HG03469 (cell line): ENCODE measurements around the gene CAV1.

Source experiments
- ATAC-seq: cut with Tn5 transposase; IDR thresholded peaks from one replicate; pipeline ENCODE4 v1.9.1; 2021; ENCODE audit warnings: mild to moderate bottlenecking, moderate library complexity, moderate number of reproducible peaks; ENCODE audit not compliant: unreplicated experiment

CAV1 gene

DNA sequence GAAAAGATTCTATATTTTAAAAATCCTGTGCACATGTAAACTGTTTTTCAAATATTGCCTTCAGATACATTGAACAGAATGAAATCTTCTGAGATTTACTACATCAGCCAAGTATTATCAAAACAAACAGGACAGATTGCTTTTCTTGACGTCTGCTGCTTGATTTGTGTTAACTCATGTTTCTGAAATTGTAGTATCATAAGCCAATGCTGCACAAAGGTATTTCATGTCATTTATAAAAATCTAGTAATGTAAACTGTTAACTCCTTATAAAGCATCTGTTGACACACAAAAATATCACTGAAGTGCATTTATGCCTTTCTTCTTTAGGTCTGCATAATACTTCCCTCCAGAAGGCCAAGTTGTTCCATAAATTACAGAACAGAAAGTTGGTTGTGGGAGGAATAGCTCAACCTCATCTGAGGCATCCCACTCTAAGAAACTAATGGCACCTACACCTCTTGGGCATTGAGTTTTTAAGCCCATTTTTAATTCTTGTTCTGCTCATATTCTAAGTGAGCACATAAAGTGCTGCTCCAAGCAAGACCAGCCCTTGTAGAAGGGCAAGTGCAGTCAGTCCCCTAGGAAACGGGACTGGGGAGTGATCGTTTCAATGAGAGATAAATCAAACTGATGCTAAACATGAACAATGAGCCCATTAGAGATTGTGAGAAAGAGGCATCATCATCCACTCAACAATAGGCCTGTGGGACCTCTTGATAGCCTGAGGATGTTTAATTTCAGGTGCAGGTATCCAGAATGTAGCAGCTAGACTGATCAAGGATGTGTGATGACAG is 28.5 kb downstream of the CAV1 start:
- no peak for ATAC-seq

- ATAC-seq, result no peak
Measured at GRCh38 chr7:116554436-116554835, 29.6 kb downstream of the CAV1 start.

DNA sequence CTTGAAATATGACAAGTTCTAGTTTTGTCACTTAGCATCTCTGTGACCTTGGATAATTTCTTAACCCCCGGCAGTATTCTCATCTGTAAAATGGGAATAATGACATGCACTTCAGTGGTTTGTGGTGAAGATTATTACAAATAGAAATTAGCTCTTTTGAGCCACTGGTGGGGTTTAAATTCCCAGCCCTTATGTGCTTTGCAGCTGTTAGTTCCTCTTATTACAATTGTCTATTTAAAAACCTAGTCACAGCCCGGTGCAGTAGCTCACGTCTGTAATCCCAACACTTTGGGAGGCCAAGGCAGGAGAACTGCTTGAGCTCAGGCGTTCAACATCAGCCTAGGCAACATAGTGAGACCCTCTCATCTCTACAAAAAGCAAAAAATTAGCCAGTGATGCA is 30.1 kb downstream of the CAV1 start:
- no peak for ATAC-seq

GRCh38 chr7:116557066-116557585 is 32.3 kb downstream of the CAV1 start:
- no peak for ATAC-seq

DNA sequence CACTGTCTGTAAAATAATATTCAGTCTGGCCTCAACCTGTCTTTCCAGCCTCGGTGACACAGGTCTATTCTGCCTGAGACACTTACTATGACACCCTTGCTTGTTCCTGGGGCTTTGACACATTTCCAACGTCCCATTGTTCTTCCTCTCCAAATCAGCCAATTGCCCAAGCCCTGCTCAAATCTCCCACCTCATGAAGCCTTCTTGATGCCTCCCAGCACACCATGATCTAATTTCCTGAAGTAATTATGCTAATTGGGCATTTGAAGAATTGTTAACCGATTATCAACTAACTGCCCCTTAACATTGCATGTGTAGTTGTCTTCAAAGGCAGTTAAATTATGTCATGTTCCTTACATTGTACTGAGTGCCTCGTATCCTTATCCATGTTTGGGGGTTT is 33.1 kb downstream of the CAV1 start:
- ATAC-seq, result no peak

GRCh38 chr7:116560021-116560970 is 35.5 kb downstream of the CAV1 start:
- ATAC-seq, result no peak

DNA sequence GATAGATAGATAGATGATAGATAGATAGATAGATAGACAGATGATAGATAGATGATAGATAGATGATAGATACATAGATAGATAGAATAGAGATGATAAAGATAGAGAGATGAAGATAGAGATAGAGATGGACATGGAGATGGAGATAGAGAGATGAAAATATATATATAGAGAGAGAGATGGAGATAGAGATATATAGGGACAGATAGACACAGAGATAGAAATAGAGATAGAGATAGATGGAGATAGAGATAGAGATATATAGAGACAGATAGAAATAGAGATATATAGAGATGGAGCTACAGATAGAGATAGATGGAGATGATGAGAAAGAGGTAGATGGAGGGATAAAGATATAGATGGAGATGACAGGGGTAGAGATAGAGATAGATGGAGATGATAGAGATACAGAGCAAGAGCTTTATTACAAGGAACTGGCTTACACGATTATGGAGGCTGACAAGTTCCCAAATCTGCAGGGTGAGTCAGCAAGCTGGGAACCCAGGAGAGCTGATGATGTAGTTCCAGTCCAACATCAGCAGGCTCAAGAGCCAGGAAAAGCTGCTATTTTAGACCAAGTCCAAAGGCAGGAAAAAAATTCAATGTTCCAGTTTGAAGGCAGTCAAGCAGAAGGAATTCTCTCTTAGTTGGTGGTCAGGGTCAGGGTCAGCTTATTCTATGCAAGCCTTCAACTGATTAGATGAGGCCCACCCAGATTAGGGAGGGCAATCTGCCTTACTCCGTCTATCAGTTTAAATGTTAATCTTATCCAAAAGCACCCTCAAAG is 37.1 kb downstream of the CAV1 start:
- no peak for ATAC-seq

DNA sequence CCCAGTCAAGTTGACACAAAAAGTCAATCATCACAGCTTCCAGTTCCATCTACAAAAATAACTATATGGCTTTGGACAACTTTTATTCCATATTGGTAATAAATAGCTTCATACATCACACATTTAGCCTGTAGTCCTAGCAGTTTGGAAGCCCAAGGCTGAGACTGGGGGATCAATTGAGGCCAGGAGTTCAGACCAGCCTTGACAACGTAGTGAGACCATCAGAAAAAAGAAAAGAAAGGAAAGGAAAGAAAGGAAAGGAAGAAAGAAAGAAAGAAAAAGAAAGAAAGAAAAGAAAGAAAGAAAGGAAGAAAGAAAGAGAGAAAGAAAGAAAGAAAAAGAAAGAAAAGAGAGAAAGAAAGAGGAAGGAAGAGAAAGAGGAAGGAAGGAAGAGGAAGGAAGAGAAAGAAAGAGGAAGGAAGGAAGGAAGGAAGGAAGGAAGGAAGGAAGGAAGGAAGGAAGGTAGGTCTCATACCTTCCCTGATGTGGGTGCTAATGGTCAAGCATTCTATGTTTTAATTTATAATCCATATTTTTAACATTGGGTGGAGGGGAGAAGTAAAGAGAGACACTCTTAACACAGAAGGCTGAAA is 37.8 kb downstream of the CAV1 start:
- no peak for ATAC-seq

GRCh38 chr7:116565981-116566380 is 41.1 kb downstream of the CAV1 start:
- no peak for ATAC-seq

GRCh38 chr7:116566666-116567065 is 41.8 kb downstream of the CAV1 start:
- ATAC-seq, result no peak

DNA sequence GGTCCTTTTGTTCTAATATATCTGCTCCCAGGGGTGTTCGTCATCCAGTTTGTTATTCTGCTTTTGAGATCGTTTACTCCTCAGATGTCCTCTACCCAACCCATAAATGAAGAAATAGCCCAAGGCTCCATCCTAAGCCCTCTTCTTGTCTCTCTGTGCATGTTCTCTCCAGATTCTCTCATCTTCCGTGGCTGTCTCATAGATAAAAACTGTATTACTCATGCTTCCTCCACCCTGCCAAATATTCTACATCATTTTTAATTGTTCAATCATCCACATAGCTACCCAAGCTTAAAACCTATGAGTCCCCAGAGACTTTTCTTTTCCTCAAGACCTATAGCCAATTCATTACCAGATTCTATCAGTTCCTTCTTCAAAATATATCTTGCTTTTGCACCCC is 44.9 kb downstream of the CAV1 start:
- no peak for ATAC-seq

- no peak for ATAC-seq
Measured at GRCh38 chr7:116570306-116570705, 45.5 kb downstream of the CAV1 start.

DNA sequence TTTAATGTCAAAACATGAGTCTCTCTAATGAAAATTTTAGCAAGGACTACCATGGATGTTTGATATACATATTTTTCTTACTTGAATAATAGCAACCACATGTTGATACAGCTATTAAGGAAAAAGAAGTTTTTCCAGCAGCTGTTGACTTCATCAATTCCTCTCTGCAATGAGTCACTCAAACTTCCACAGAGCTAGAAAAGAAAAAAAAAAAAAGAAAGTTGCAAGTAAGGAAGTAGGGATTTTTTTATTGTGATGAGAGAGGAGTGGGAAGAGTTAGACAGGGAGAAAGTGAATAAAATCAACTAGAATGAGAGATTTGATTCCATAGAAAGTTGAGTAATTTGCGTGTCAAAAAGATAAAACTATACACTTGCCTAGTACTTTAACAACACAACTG is 46.2 kb downstream of the CAV1 start:
- no peak for ATAC-seq

GRCh38 chr7:116571552-116571951 is 46.7 kb downstream of the CAV1 start:
- ATAC-seq, result no peak

- no peak for ATAC-seq
Measured at GRCh38 chr7:116572036-116572435, 47.2 kb downstream of the CAV1 start.

GRCh38 chr7:116573541-116573940 is 48.7 kb downstream of the CAV1 start:
- no peak for ATAC-seq

- peak; percentile 27 for ATAC-seq
Measured at GRCh38 chr7:116574025-116574822, 49.4 kb downstream of the CAV1 start.

GRCh38 chr7:116575853-116576252 is 51.0 kb downstream of the CAV1 start:
- no peak for ATAC-seq
